H9 (cell line): ENCODE measurements around the gene AMZ2. TPM values are rescaled to one million over a fixed set of nuclear protein-coding genes. Genes with fewer than 3 reads are reported as not detected.
A peak's percentile ranks its signal among the peaks of the same experiment; 100 is the strongest.

Experiments used
- DNase-seq: peaks from one replicate; pipeline ENCODE4 v3.0.0-alpha.2; 2017
- H2AFZ ChIP-seq: one replicate; pipeline ENCODE4 v1.6.1; 2013; ENCODE audit warnings: mild to moderate bottlenecking, low read length, control low read depth, moderate library complexity
- H2AK5ac ChIP-seq: 2 replicates; pipeline ENCODE4 v1.6.1; 2013; ENCODE audit warnings: low read length, control low read depth, mixed read lengths; ENCODE audit not compliant: insufficient read length
- H2BK120ac ChIP-seq: one replicate; pipeline ENCODE4 v1.6.1; 2013; ENCODE audit warnings: low read depth, mild to moderate bottlenecking, low read length, control low read depth, inconsistent platforms; ENCODE audit not compliant: poor library complexity, severe bottlenecking
- H2BK12ac ChIP-seq: 2 replicates; pipeline ENCODE4 v1.6.1; 2013; ENCODE audit warnings: low read length, control low read depth, mixed read lengths, low read depth; ENCODE audit not compliant: insufficient read length
- H2BK15ac ChIP-seq: 2 replicates; pipeline ENCODE4 v1.6.1; 2013; ENCODE audit warnings: low read depth, low read length, control low read depth
- H2BK20ac ChIP-seq: one replicate; pipeline ENCODE4 v1.6.1; 2013; ENCODE audit warnings: low read depth, mild to moderate bottlenecking, low read length, control low read depth, inconsistent platforms; ENCODE audit not compliant: poor library complexity, severe bottlenecking
- H2BK5ac ChIP-seq: 2 replicates; pipeline ENCODE4 v1.6.1; 2013; ENCODE audit warnings: low read length, control low read depth, mixed read lengths; ENCODE audit not compliant: insufficient read length
- H3K14ac ChIP-seq: 2 replicates; pipeline ENCODE4 v1.6.1; 2013; ENCODE audit warnings: low read length, control low read depth; ENCODE audit not compliant: insufficient read depth
- H3K18ac ChIP-seq: 2 replicates; pipeline ENCODE4 v1.6.1; 2013; ENCODE audit warnings: low read depth, mild to moderate bottlenecking, mixed read lengths, low read length, control low read depth; ENCODE audit not compliant: insufficient read length
- H3K23ac ChIP-seq: 2 replicates; pipeline ENCODE4 v1.6.1; 2013; ENCODE audit warnings: low read length, control low read depth, mixed read lengths, low read depth; ENCODE audit not compliant: insufficient read length
- H3K23me2 ChIP-seq: 2 replicates; pipeline ENCODE4 v1.6.1; 2013; ENCODE audit warnings: low read depth, mild to moderate bottlenecking, mixed read lengths, low read length, control low read depth; ENCODE audit not compliant: insufficient read length, poor library complexity, severe bottlenecking
- H3K27ac ChIP-seq: 2 replicates; pipeline ENCODE4 v1.5.1; 2013; ENCODE audit warnings: low read length, control low read depth, mixed read lengths, low read depth; ENCODE audit not compliant: insufficient read length
- H3K27me3 ChIP-seq: 2 replicates; pipeline ENCODE4 v1.6.1; 2013; ENCODE audit warnings: low read length, control low read depth, inconsistent platforms; ENCODE audit not compliant: insufficient read depth
- H3K4ac ChIP-seq: 2 replicates; pipeline ENCODE4 v1.6.1; 2013; ENCODE audit warnings: low read depth, mild to moderate bottlenecking, control low read depth, inconsistent platforms, low read length, moderate library complexity
- H3K4me1 ChIP-seq: 2 replicates; pipeline ENCODE4 v1.6.1; 2013; ENCODE audit warnings: low read length, control low read depth, inconsistent platforms; ENCODE audit not compliant: insufficient read depth
- H3K4me2 ChIP-seq: 2 replicates; pipeline ENCODE4 v1.6.1; 2013; ENCODE audit warnings: low read length, control low read depth, mixed read lengths; ENCODE audit not compliant: insufficient read length, insufficient read depth
- H3K56ac ChIP-seq: 2 replicates; pipeline ENCODE4 v1.6.1; 2013; ENCODE audit warnings: low read depth, mild to moderate bottlenecking, mixed read lengths, low read length, control low read depth; ENCODE audit not compliant: insufficient read length
- H3K79me1 ChIP-seq: 2 replicates; pipeline ENCODE4 v1.6.1; 2013; ENCODE audit warnings: low read depth, mild to moderate bottlenecking, moderate library complexity, low read length, control low read depth, inconsistent platforms; ENCODE audit not compliant: insufficient read depth, poor library complexity, severe bottlenecking
- H3K79me2 ChIP-seq: 2 replicates; pipeline ENCODE4 v1.6.1; 2013; ENCODE audit warnings: low read length, control low read depth, inconsistent platforms; ENCODE audit not compliant: insufficient read depth
- H3K9ac ChIP-seq: 2 replicates; pipeline ENCODE4 v1.6.1; 2013; ENCODE audit warnings: low read length, control low read depth, mixed read lengths; ENCODE audit not compliant: insufficient read length; ENCODE audit errors: extremely low read depth
- H3K9me3 ChIP-seq: one replicate; pipeline ENCODE4 v1.6.1; 2013; ENCODE audit warnings: low read depth, low read length, inconsistent platforms; ENCODE audit not compliant: control insufficient read depth
- H3T11ph ChIP-seq: one replicate; pipeline ENCODE4 v1.6.1; 2013; ENCODE audit warnings: mild to moderate bottlenecking, low read length, control low read depth, inconsistent platforms
- H4K20me1 ChIP-seq: one replicate; pipeline ENCODE4 v1.6.1; 2013; ENCODE audit not compliant: control insufficient read depth, insufficient read length, insufficient read depth
- H4K5ac ChIP-seq: 2 replicates; pipeline ENCODE4 v1.6.1; 2013; ENCODE audit warnings: low read depth, mild to moderate bottlenecking, mixed read lengths, low read length, control low read depth; ENCODE audit not compliant: insufficient read length
- H4K8ac ChIP-seq: replicated peaks from 2 replicates; pipeline ENCODE4 v1.6.1; 2013; ENCODE audit warnings: low read length, control low read depth, mixed read lengths, low read depth; ENCODE audit not compliant: insufficient read length
- H4K91ac ChIP-seq: 2 replicates; pipeline ENCODE4 v1.6.1; 2013; ENCODE audit warnings: low read depth, mild to moderate bottlenecking, moderate library complexity, mixed read lengths, low read length, control low read depth; ENCODE audit not compliant: insufficient read length
- H3K27ac Mint-ChIP-seq, 3 experiments: 2 replicates in 2 of 3; 3 replicates in 1 of 3; pipeline ENCODE4 v1.8.0; 2020 to 2021; ENCODE audit warnings: mixed read lengths in 3 of 3, mild to moderate bottlenecking in 1 of 3, moderate library complexity in 1 of 3
- H3K27me3 Mint-ChIP-seq: 2 replicates; pipeline ENCODE4 v1.8.0; 2021; ENCODE audit warnings: low read depth, mild to moderate bottlenecking, moderate library complexity, mixed read lengths
- H3K36me3 Mint-ChIP-seq, 3 experiments: 2 replicates in 2 of 3; 3 replicates in 1 of 3; pipeline ENCODE4 v1.8.0; 2020 to 2021; ENCODE audit warnings: low read depth in 3 of 3, mixed read lengths in 3 of 3; ENCODE audit not compliant: insufficient read depth in 1 of 3
- H3K4me1 Mint-ChIP-seq, 2 experiments: 2 replicates each; pipeline ENCODE4 v1.8.0; 2020; ENCODE audit warnings: mixed read lengths in 2 of 2
- H3K4me3 Mint-ChIP-seq, 2 experiments: 2 replicates in 1 of 2; 3 replicates in 1 of 2; pipeline ENCODE4 v1.8.0; 2020 to 2021; ENCODE audit warnings: mild to moderate bottlenecking in 2 of 2, mixed read lengths in 2 of 2, moderate library complexity in 1 of 2
- H3K9me3 Mint-ChIP-seq, 2 experiments: 2 replicates in 1 of 2; 3 replicates in 1 of 2; pipeline ENCODE4 v1.8.0; 2020; ENCODE audit warnings: mild to moderate bottlenecking in 2 of 2, mixed read lengths in 2 of 2, moderate library complexity in 1 of 2
- CTCF ChIP-seq: fragments of 200-600 bp; sonication (generic); conservative IDR thresholded peaks from 3 replicates; pipeline ENCODE4 v1.8.0; 2021; ENCODE audit warnings: antibody characterized with exemption, mild to moderate bottlenecking
- WGBS: extraction: QIAGEN DNeasy Blood & Tissue Kit; methylation state at CpG from one replicate; pipeline ENCODE4 v1.1.7; 2013; ENCODE audit warnings: missing lambda C conversion rate, low lambda C conversion rate, mixed read lengths; ENCODE audit not compliant: insufficient read length; ENCODE audit errors: extremely low coverage; 5-methylcytosine and 5-hydroxymethylcytosine counted together
- total RNA-seq: library from RNA; stranded (reverse); gene quantifications from 2 replicates; pipeline ENCODE4 v1.2.1, GENCODE V29; 2021

The AMZ2 gene
- total RNA-seq, 1 experiment from 2014 or later: 82.6 TPM

DNA sequence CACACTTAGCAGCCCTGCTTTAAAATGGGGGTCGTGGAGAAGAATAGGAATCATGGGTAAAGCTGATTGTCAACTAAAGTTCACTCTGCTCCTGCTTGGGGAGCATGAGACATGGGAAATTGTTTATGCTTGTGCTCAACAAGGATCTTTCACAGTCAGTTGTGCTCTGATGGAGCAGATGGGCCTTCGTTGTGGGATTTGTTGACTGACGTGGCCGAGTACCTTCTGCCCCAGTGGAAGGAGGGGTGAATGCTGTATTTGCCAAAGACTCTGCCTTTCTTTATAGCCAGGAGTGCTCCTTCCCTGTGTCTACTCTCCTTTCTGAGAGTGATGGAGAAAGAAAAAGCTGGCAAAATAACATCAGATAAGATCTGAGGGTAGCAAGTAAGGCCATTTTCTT lies 54.8 kb downstream of the AMZ2 start:
- H2BK20ac ChIP-seq: no peak overlapping the region
- H2BK5ac ChIP-seq: no peak overlapping the region
- H3K56ac ChIP-seq: no peak overlapping the region
- H3K4me1 ChIP-seq: peaks cover 3% of the 10 kb centered on the region; the same call in 1 of the 2 replicates
- H2BK15ac ChIP-seq: no peak overlapping the region
- H3K4me1 Mint-ChIP-seq: peaks cover 21 to 28% of the 10 kb centered on the region in 2 experiments
- no peaks in the 10 kb centered on the region for H3K79me2 ChIP-seq
- WGBS: no CpG with 5 or more reads among the region's 4 CpGs
- H3K4ac ChIP-seq: no peak overlapping the region
- no peak overlapping the region for H4K8ac ChIP-seq
- no peak overlapping the region for H3K14ac ChIP-seq
- no peaks in the 10 kb centered on the region for H3K79me1 ChIP-seq
- no peaks in the 10 kb centered on the region for H3K9me3 ChIP-seq
- peak overlapping the region in 1 of 3 experiments; percentile 86; a peak in 1 of 7 replicates for H3K27ac Mint-ChIP-seq
- H3K36me3 Mint-ChIP-seq: peaks cover 8 to 17% (median 8%) of the 10 kb centered on the region in 3 experiments
- TF ChIP-seq CTCF: no peak
- no peak overlapping the region for H3K27ac ChIP-seq
- no peak for DNase-seq
- H3K4me2 ChIP-seq: no peak overlapping the region
- H3K4me3 Mint-ChIP-seq: peak overlapping the region in 1 of 2 experiments; percentile 7; a peak in 1 of 5 replicates
- peaks cover 12% of the 10 kb centered on the region for H3K27me3 Mint-ChIP-seq
- no peak overlapping the region for H2BK120ac ChIP-seq
- no peak overlapping the region for H2AFZ ChIP-seq
- H4K5ac ChIP-seq: no peak overlapping the region
- H3K9ac ChIP-seq: no peak overlapping the region
- no peak overlapping the region for H4K91ac ChIP-seq
- no peak overlapping the region for H2AK5ac ChIP-seq
- no peak overlapping the region for H3K23ac ChIP-seq
- peaks cover 0 to 3% of the 10 kb centered on the region in 2 experiments; a peak in 2 of 5 replicates for H3K9me3 Mint-ChIP-seq
- no peak overlapping the region for H3K18ac ChIP-seq
- H3K27me3 ChIP-seq: no peaks in the 10 kb centered on the region
- H4K20me1 ChIP-seq: no peaks in the 10 kb centered on the region
- H2BK12ac ChIP-seq: no peak overlapping the region
- H3T11ph ChIP-seq: no peak overlapping the region
- no peaks in the 10 kb centered on the region for H3K23me2 ChIP-seq
